ENCODE measurements around the gene ZBED4. TPM values are rescaled to one million over a fixed set of nuclear protein-coding genes. Genes with fewer than 3 reads are reported as not detected.

Gene ZBED4
- total and polyA plus RNA-seq, 2 of the 13 experiments (the other 11 are each of a cell fraction or from before 2014, with no cell fraction given): 5.4 to 9.6 TPM

GRCh38 chr22:49852898-49853894 lies at the start of gene ZBED4 (continued):
- TF ChIP-seq ZNF512B (CRISPR knock-in tag; IDR thresholded peaks at IDR 0.05; ENCODE audit: borderline replicate concordance): no peak
- no peak for TF ChIP-seq ZNF20 (CRISPR knock-in tag; IDR thresholded peaks at IDR 0.05)
- TF ChIP-seq SP4 (CRISPR knock-in tag; IDR thresholded peaks at IDR 0.05): peak; percentile 44; the same call in 1 of the 2 replicates
- no peak for TF ChIP-seq SNRNP70 (IDR thresholded peaks at IDR 0.05; ENCODE audit: low read depth, low read length)
- TF ChIP-seq ZFP82 (CRISPR knock-in tag; IDR thresholded peaks at IDR 0.05; ENCODE audit: borderline replicate concordance): peak; percentile 90; the same call in 1 of the 2 replicates
- TF ChIP-seq THAP11 (CRISPR knock-in tag; IDR thresholded peaks at IDR 0.05): 0 out of 2 replicates have a peak, but pooled peaks have one; percentile 15
- TF ChIP-seq DZIP1 (CRISPR knock-in tag; IDR thresholded peaks at IDR 0.05): peak; percentile 87
- no peak for TF ChIP-seq ZSCAN30 (CRISPR knock-in tag; IDR thresholded peaks at IDR 0.05)
- TF ChIP-seq RARA (CRISPR knock-in tag; IDR thresholded peaks at IDR 0.05): no peak
- peak; percentile 79; the same call in 1 of the 2 replicates for TF ChIP-seq ATF7-NPFF (CRISPR knock-in tag; IDR thresholded peaks at IDR 0.05; ENCODE audit: low read depth)
- no peak for TF ChIP-seq KDM1A (CRISPR knock-in tag; IDR thresholded peaks at IDR 0.05)
- TF ChIP-seq PRDM15 (CRISPR knock-in tag; IDR thresholded peaks at IDR 0.05): peak; percentile 96
- TF ChIP-seq ZNF333 (CRISPR knock-in tag; IDR thresholded peaks at IDR 0.05; ENCODE audit: borderline replicate concordance): no peak; the same call in 1 of the 2 replicates
- peak; percentile 86 for TF ChIP-seq ZNF18 (CRISPR knock-in tag; IDR thresholded peaks at IDR 0.05; ENCODE audit: insufficient replicate concordance)
- TF ChIP-seq GTF3A (CRISPR knock-in tag; conservative IDR thresholded peaks at IDR 0.05): 0 out of 2 replicates have a peak, but pooled peaks have one; percentile 49
- TF ChIP-seq POLR2AphosphoS2 (IDR thresholded peaks at IDR 0.05; ENCODE audit: low read depth, low read length): no peak

All from HepG2 (cell line).